HS-27A (cell line): ENCODE measurements around the gene ZNF345.
A peak's percentile ranks its signal among the peaks of the same experiment; 100 is the strongest.

Experiments used
- DNase-seq: peaks from one replicate; pipeline ENCODE4 v3.0.0-alpha.2; 2012; ENCODE audit warnings: low read depth, missing footprints

The ZNF345 gene

GRCh38 chr19:36850559-36851442 lies at the start of gene ZNF345:
Gene ZNF345, plus strand, starts transcription at chr19:36850876. Its CDS starts 25,955 bp downstream, at chr19:36876831.
- DNase-seq, result peak; percentile 92

GRCh38 chr19:36805364-36805763 lies 45.3 kb upstream of the ZNF345 start:
- DNase-seq, result no peak

- no peak for DNase-seq
These were observed 43.6 kb upstream of the ZNF345 start for GRCh38 chr19:36807029-36807428.

GRCh38 chr19:36819130-36819630 lies 31.5 kb upstream of the ZNF345 start:
- no peak for DNase-seq

- DNase-seq, result no peak
These were observed 28.9 kb upstream of the ZNF345 start for GRCh38 chr19:36821758-36822157.

GRCh38 chr19:36833430-36833829 lies 17.2 kb upstream of the ZNF345 start:
- DNase-seq, result no peak

- DNase-seq, result no peak
These were observed 13.3 kb upstream of the ZNF345 start for GRCh38 chr19:36837176-36837905.

GRCh38 chr19:36837906-36838783 lies 12.5 kb upstream of the ZNF345 start, which contains the start of gene ZNF790:
Gene ZNF790, minus strand, starts transcription at chr19:36838387. Its CDS starts 12,768 bp downstream, at chr19:36825619.
- DNase-seq, result peak; percentile 60

GRCh38 chr19:36838784-36839324 lies 11.8 kb upstream of the ZNF345 start:
- DNase-seq, result no peak

GRCh38 chr19:36847968-36848367 lies 2.7 kb upstream of the ZNF345 start:
- DNase-seq, result no peak

- DNase-seq, result no peak
These were observed 746 bp upstream of the ZNF345 start for GRCh38 chr19:36849701-36850558.

- DNase-seq, result no peak
These were observed 1.2 kb downstream of the ZNF345 start for GRCh38 chr19:36851898-36852297.

- DNase-seq, result no peak
These were observed 26.6 kb downstream of the ZNF345 start for GRCh38 chr19:36876993-36877938.

GRCh38 chr19:36891768-36892357 lies 41.2 kb downstream of the ZNF345 start:
- no peak for DNase-seq

GRCh38 chr19:36894849-36895383 lies 44.2 kb downstream of the ZNF345 start:
- DNase-seq, result no peak

GRCh38 chr19:36898422-36898821 lies 47.7 kb downstream of the ZNF345 start:
- no peak for DNase-seq

GRCh38 chr19:36915992-36916830 lies 65.5 kb downstream of the ZNF345 start, which contains the start of the genes ZNF568 and ZNF829:
Gene ZNF568, plus strand, starts transcription at chr19:36916332. Its CDS starts 6,439 bp downstream, at chr19:36922771.
Gene ZNF829, minus strand, starts transcription at chr19:36916291. Its CDS starts 1,124 bp downstream, at chr19:36915167.
- DNase-seq, result peak; percentile 96
